HEK293 (cell line): ENCODE results near the gene MALAT1.

Source experiments
- IKZF3 ChIP-seq: fragments of 450-650 bp; IDR thresholded peaks from 2 replicates; pipeline ENCODE4 v1.5.0; 2018; ENCODE audit warnings: missing biosample characterization, mild to moderate bottlenecking, missing genetic modification characterization, moderate library complexity
- MYNN ChIP-seq: fragments of 450-650 bp; formaldehyde crosslinking; IDR thresholded peaks from 2 replicates; pipeline ENCODE4 v1.5.1; 2016; ENCODE audit warnings: missing biosample characterization, missing genetic modification characterization, borderline replicate concordance
- OSR2 ChIP-seq: fragments of 450-650 bp; formaldehyde crosslinking; IDR thresholded peaks from 2 replicates; pipeline ENCODE4 v1.5.1; 2016; ENCODE audit warnings: missing biosample characterization, missing genetic modification characterization
- REPIN1 ChIP-seq: fragments of 450-650 bp; formaldehyde crosslinking; IDR thresholded peaks from 2 replicates; pipeline ENCODE4 v1.5.1; 2017; ENCODE audit warnings: missing biosample characterization, missing genetic modification characterization, low read depth
- YY2 ChIP-seq: fragments of 450-650 bp; formaldehyde crosslinking; IDR thresholded peaks from 2 replicates; pipeline ENCODE4 v1.5.1; 2016; ENCODE audit warnings: missing biosample characterization, missing genetic modification characterization
- ZNF10 ChIP-seq: fragments of 450-650 bp; formaldehyde crosslinking; IDR thresholded peaks from 2 replicates; pipeline ENCODE4 v1.5.1; 2017; ENCODE audit warnings: missing biosample characterization, missing genetic modification characterization
- ZNF114 ChIP-seq: fragments of 450-650 bp; formaldehyde crosslinking; IDR thresholded peaks from 2 replicates; pipeline ENCODE4 v1.5.0; 2017; ENCODE audit warnings: missing biosample characterization, missing genetic modification characterization
- ZNF121 ChIP-seq: fragments of 450-650 bp; formaldehyde crosslinking; IDR thresholded peaks from 2 replicates; pipeline ENCODE4 v1.5.1; 2016; ENCODE audit warnings: missing biosample characterization, missing genetic modification characterization
- ZNF174 ChIP-seq: fragments of 450-650 bp; formaldehyde crosslinking; IDR thresholded peaks from 2 replicates; pipeline ENCODE4 v1.5.0; 2017; ENCODE audit warnings: missing biosample characterization, mild to moderate bottlenecking, missing genetic modification characterization
- ZNF184 ChIP-seq: fragments of 450-650 bp; IDR thresholded peaks from 2 replicates; pipeline ENCODE4 v1.5.1; 2018; ENCODE audit warnings: missing biosample characterization, mild to moderate bottlenecking, missing genetic modification characterization
- ZNF2 ChIP-seq: fragments of 450-650 bp; formaldehyde crosslinking; IDR thresholded peaks from 2 replicates; pipeline ENCODE4 v1.5.1; 2016; ENCODE audit warnings: missing biosample characterization, missing genetic modification characterization
- ZNF248 ChIP-seq: fragments of 450-650 bp; formaldehyde crosslinking; IDR thresholded peaks from 2 replicates; pipeline ENCODE4 v1.5.1; 2017; ENCODE audit warnings: missing biosample characterization, missing genetic modification characterization
- ZNF350 ChIP-seq: fragments of 450-650 bp; formaldehyde crosslinking; IDR thresholded peaks from 2 replicates; pipeline ENCODE4 v1.5.0; 2017; ENCODE audit warnings: missing biosample characterization, mild to moderate bottlenecking, missing genetic modification characterization
- ZNF394 ChIP-seq: fragments of 450-650 bp; formaldehyde crosslinking; IDR thresholded peaks from 2 replicates; pipeline ENCODE4 v1.5.1; 2016; ENCODE audit warnings: missing biosample characterization, missing genetic modification characterization, mild to moderate bottlenecking, moderate library complexity, borderline replicate concordance
- ZNF416 ChIP-seq: fragments of 450-650 bp; formaldehyde crosslinking; IDR thresholded peaks from 2 replicates; pipeline ENCODE4 v1.5.1; 2016; ENCODE audit warnings: missing biosample characterization, missing genetic modification characterization
- ZNF423 ChIP-seq: fragments of 450-650 bp; formaldehyde crosslinking; IDR thresholded peaks from 2 replicates; pipeline ENCODE4 v1.5.1; 2016; ENCODE audit warnings: missing biosample characterization, missing genetic modification characterization
- ZNF48 ChIP-seq: fragments of 450-650 bp; formaldehyde crosslinking; IDR thresholded peaks from 2 replicates; pipeline ENCODE4 v1.5.1; 2016; ENCODE audit warnings: missing biosample characterization, missing genetic modification characterization
- ZNF544 ChIP-seq: fragments of 450-650 bp; formaldehyde crosslinking; IDR thresholded peaks from 2 replicates; pipeline ENCODE4 v1.5.0; 2017; ENCODE audit warnings: missing biosample characterization, missing genetic modification characterization
- ZNF555 ChIP-seq: fragments of 450-650 bp; formaldehyde crosslinking; conservative IDR thresholded peaks from 2 replicates; pipeline ENCODE4 v1.5.1; 2017; ENCODE audit warnings: missing biosample characterization, mild to moderate bottlenecking, missing genetic modification characterization, inconsistent platforms
- ZNF610 ChIP-seq: fragments of 450-650 bp; formaldehyde crosslinking; IDR thresholded peaks from 2 replicates; pipeline ENCODE4 v1.5.1; 2016; ENCODE audit warnings: missing biosample characterization, missing genetic modification characterization, borderline replicate concordance
- ZNF654 ChIP-seq: fragments of 450-650 bp; formaldehyde crosslinking; IDR thresholded peaks from 2 replicates; pipeline ENCODE4 v1.5.1; 2016; ENCODE audit warnings: low read depth, missing biosample characterization, missing genetic modification characterization
- ZNF701 ChIP-seq: fragments of 450-650 bp; formaldehyde crosslinking; IDR thresholded peaks from 2 replicates; pipeline ENCODE4 v1.5.1; 2016; ENCODE audit warnings: missing biosample characterization, missing genetic modification characterization
- ZNF777 ChIP-seq: fragments of 450-650 bp; formaldehyde crosslinking; IDR thresholded peaks from 2 replicates; pipeline ENCODE4 v1.5.1; 2017; ENCODE audit warnings: missing biosample characterization, missing genetic modification characterization, borderline replicate concordance
- ZSCAN30 ChIP-seq: fragments of 450-650 bp; IDR thresholded peaks from 2 replicates; pipeline ENCODE4 v1.5.1; 2018; ENCODE audit warnings: missing biosample characterization, mild to moderate bottlenecking, missing genetic modification characterization, moderate library complexity
- TF ChIP-seq, protein P1 (sequence below): fragments of 450-650 bp; formaldehyde crosslinking; IDR thresholded peaks from 2 replicates; pipeline ENCODE4 v1.5.1; 2016; ENCODE audit warnings: missing biosample characterization, missing genetic modification characterization
- TF ChIP-seq, protein P2 (sequence below): fragments of 450-650 bp; formaldehyde crosslinking; IDR thresholded peaks from 2 replicates; pipeline ENCODE4 v1.5.1; 2016; ENCODE audit warnings: missing biosample characterization, missing genetic modification characterization
- TF ChIP-seq, protein P3 (sequence below): fragments of 450-650 bp; formaldehyde crosslinking; IDR thresholded peaks from 2 replicates; pipeline ENCODE4 v1.5.1; 2016; ENCODE audit warnings: missing biosample characterization, missing genetic modification characterization
- TF ChIP-seq, protein P4 (sequence below): fragments of 450-650 bp; formaldehyde crosslinking; IDR thresholded peaks from 2 replicates; pipeline ENCODE4 v1.5.1; 2016; ENCODE audit warnings: missing biosample characterization, missing genetic modification characterization
- TF ChIP-seq, protein P5 (sequence below): fragments of 450-650 bp; formaldehyde crosslinking; IDR thresholded peaks from 2 replicates; pipeline ENCODE4 v1.5.1; 2016; ENCODE audit warnings: missing biosample characterization, missing genetic modification characterization, low read depth
- TF ChIP-seq, protein P6 (sequence below): fragments of 450-650 bp; formaldehyde crosslinking; IDR thresholded peaks from 2 replicates; pipeline ENCODE4 v1.5.1; 2016; ENCODE audit warnings: missing biosample characterization, missing genetic modification characterization

The MALAT1 gene

DNA sequence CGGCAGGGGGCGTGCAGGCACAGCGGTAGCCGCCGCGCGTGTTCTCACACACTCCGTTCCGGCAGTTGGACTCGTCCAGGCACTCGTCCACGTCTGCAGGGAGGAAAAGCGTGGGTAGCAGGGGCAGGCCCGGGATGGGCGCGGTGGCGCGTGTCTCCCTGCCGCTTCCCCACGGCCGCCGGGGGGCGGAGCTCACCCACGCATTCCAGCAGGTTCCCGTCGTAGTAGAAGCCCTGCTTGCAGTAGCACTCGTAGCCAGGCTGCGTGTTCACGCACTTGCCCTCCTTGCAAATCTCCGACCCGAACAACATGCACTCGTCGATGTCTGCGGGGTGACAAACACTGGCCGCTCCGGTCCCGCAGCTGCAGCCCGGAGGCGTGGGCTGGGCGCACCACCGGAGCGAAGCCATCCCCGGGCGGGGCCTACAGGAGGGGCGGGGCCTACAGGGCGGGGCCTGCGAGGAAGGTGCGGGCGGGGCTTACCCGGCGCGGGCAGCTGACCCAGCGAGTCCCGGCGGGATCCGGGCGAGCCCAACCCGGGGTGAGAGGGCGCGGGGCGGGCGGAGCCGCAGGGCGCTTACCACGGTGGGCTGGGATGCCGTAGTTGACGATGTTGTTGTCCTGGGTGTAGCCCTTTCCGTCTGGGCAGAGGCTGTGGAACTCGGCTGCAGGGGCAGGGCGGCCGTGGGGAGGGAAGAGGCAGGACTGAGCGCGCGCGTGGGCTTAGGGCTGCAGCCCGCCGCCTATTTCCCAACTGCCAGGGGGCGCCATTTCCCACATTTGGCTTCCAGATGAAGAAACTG, 41.6 kb downstream of the MALAT1 start (continued):
- TF ChIP-seq ZNF394: peak; percentile 40; the same call in 1 of the 2 replicates
- TF ChIP-seq ZNF48: no peak
- peak; percentile 35; the same call in 1 of the 2 replicates for TF ChIP-seq OSR2 (tag by site-specific recombination)
- no peak for TF ChIP-seq ZNF350 (tag by site-specific recombination)
- TF ChIP-seq, protein P1, sequence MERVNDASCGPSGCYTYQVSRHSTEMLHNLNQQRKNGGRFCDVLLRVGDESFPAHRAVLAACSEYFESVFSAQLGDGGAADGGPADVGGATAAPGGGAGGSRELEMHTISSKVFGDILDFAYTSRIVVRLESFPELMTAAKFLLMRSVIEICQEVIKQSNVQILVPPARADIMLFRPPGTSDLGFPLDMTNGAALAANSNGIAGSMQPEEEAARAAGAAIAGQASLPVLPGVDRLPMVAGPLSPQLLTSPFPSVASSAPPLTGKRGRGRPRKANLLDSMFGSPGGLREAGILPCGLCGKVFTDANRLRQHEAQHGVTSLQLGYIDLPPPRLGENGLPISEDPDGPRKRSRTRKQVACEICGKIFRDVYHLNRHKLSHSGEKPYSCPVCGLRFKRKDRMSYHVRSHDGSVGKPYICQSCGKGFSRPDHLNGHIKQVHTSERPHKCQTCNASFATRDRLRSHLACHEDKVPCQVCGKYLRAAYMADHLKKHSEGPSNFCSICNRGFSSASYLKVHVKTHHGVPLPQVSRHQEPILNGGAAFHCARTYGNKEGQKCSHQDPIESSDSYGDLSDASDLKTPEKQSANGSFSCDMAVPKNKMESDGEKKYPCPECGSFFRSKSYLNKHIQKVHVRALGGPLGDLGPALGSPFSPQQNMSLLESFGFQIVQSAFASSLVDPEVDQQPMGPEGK (tag by site-specific recombination): peak; percentile 83
- TF ChIP-seq ZNF248: no peak
- TF ChIP-seq ZNF2 (tag by site-specific recombination): peak; percentile 66; the same call in 1 of the 2 replicates
- no peak for TF ChIP-seq ZNF10 (tag by site-specific recombination)
- TF ChIP-seq, protein P2, sequence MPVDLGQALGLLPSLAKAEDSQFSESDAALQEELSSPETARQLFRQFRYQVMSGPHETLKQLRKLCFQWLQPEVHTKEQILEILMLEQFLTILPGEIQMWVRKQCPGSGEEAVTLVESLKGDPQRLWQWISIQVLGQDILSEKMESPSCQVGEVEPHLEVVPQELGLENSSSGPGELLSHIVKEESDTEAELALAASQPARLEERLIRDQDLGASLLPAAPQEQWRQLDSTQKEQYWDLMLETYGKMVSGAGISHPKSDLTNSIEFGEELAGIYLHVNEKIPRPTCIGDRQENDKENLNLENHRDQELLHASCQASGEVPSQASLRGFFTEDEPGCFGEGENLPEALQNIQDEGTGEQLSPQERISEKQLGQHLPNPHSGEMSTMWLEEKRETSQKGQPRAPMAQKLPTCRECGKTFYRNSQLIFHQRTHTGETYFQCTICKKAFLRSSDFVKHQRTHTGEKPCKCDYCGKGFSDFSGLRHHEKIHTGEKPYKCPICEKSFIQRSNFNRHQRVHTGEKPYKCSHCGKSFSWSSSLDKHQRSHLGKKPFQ (tag by site-specific recombination): no peak
- TF ChIP-seq ZNF544: no peak
- TF ChIP-seq, protein P3, sequence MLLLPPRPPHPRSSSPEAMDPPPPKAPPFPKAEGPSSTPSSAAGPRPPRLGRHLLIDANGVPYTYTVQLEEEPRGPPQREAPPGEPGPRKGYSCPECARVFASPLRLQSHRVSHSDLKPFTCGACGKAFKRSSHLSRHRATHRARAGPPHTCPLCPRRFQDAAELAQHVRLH (tag by site-specific recombination): 0 out of 2 replicates have a peak, but pooled peaks have one; percentile 32
- TF ChIP-seq REPIN1: no peak
- TF ChIP-seq ZNF610 (tag by site-specific recombination): no peak
- TF ChIP-seq ZSCAN30: peak; percentile 51; the same call in 1 of the 2 replicates
- TF ChIP-seq, protein P4, sequence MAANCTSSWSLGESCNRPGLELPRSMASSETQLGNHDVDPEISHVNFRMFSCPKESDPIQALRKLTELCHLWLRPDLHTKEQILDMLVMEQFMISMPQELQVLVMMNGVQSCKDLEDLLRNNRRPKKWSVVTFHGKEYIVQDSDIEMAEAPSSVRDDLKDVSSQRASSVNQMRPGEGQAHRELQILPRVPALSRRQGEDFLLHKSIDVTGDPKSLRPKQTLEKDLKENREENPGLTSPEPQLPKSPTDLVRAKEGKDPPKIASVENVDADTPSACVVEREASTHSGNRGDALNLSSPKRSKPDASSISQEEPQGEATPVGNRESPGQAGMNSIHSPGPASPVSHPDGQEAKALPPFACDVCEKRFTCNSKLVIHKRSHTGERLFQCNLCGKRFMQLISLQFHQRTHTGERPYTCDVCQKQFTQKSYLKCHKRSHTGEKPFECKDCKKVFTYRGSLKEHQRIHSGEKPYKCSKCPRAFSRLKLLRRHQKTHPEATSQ: no peak
- TF ChIP-seq, protein P5, sequence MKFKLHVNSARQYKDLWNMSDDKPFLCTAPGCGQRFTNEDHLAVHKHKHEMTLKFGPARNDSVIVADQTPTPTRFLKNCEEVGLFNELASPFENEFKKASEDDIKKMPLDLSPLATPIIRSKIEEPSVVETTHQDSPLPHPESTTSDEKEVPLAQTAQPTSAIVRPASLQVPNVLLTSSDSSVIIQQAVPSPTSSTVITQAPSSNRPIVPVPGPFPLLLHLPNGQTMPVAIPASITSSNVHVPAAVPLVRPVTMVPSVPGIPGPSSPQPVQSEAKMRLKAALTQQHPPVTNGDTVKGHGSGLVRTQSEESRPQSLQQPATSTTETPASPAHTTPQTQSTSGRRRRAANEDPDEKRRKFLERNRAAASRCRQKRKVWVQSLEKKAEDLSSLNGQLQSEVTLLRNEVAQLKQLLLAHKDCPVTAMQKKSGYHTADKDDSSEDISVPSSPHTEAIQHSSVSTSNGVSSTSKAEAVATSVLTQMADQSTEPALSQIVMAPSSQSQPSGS (tag by site-specific recombination): no peak
- TF ChIP-seq ZNF555 (tag by site-specific recombination): no peak
- no peak for TF ChIP-seq ZNF423 (tag by site-specific recombination)
- no peak for TF ChIP-seq ZNF121 (tag by site-specific recombination)
- TF ChIP-seq ZNF114 (tag by site-specific recombination): no peak
- TF ChIP-seq ZNF416 (tag by site-specific recombination): no peak
- TF ChIP-seq ZNF174 (tag by site-specific recombination): no peak
- TF ChIP-seq ZNF184 (tag by site-specific recombination): no peak
- TF ChIP-seq MYNN: no peak
- TF ChIP-seq YY2 (tag by site-specific recombination): no peak
- peak; percentile 61; the same call in 1 of the 2 replicates for TF ChIP-seq IKZF3 (tag by site-specific recombination)
- TF ChIP-seq ZNF654 (tag by site-specific recombination): peak; percentile 39
- TF ChIP-seq ZNF701 (tag by site-specific recombination): no peak
- TF ChIP-seq, protein P6, sequence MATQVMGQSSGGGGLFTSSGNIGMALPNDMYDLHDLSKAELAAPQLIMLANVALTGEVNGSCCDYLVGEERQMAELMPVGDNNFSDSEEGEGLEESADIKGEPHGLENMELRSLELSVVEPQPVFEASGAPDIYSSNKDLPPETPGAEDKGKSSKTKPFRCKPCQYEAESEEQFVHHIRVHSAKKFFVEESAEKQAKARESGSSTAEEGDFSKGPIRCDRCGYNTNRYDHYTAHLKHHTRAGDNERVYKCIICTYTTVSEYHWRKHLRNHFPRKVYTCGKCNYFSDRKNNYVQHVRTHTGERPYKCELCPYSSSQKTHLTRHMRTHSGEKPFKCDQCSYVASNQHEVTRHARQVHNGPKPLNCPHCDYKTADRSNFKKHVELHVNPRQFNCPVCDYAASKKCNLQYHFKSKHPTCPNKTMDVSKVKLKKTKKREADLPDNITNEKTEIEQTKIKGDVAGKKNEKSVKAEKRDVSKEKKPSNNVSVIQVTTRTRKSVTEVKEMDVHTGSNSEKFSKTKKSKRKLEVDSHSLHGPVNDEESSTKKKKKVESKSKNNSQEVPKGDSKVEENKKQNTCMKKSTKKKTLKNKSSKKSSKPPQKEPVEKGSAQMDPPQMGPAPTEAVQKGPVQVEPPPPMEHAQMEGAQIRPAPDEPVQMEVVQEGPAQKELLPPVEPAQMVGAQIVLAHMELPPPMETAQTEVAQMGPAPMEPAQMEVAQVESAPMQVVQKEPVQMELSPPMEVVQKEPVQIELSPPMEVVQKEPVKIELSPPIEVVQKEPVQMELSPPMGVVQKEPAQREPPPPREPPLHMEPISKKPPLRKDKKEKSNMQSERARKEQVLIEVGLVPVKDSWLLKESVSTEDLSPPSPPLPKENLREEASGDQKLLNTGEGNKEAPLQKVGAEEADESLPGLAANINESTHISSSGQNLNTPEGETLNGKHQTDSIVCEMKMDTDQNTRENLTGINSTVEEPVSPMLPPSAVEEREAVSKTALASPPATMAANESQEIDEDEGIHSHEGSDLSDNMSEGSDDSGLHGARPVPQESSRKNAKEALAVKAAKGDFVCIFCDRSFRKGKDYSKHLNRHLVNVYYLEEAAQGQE (tag by site-specific recombination): no peak
- no peak for TF ChIP-seq ZNF777 (tag by site-specific recombination)
